Cardiac muscle cell (in vitro differentiated cells and primary cell): Measurements from ENCODE around the gene C5orf58. TPM values are rescaled to one million over a fixed set of nuclear protein-coding genes. Genes with fewer than 3 reads are reported as not detected.

ENCODE experiments used
- DNase-seq, 2 donors: peaks; one replicate each; pipeline versions ENCODE4 v3.0.0 to v3.0.0-alpha.2; 2010 to 2017; ENCODE audit warnings: low read depth in 1 of 2, low spot score in 1 of 2
- H3K27ac ChIP-seq: fragments of 200-600 bp; sonication (generic); 2 replicates; pipeline ENCODE4 v1.5.1; 2016
- H3K27me3 ChIP-seq: fragments of 200-600 bp; sonication (generic); 2 replicates; pipeline ENCODE4 v1.6.0; 2016; ENCODE audit warnings: control low read depth
- H3K36me3 ChIP-seq: fragments of 200-600 bp; sonication (generic); 2 replicates; pipeline ENCODE4 v1.5.1; 2016; ENCODE audit warnings: control low read depth
- H3K4me1 ChIP-seq: fragments of 200-600 bp; sonication (generic); 2 replicates; pipeline ENCODE4 v1.8.1; 2017; ENCODE audit warnings: low read depth, mild to moderate bottlenecking, mixed run types
- H3K4me3 ChIP-seq: fragments of 200-600 bp; sonication (generic); 2 replicates; pipeline ENCODE4 v1.5.1; 2016; ENCODE audit warnings: mild to moderate bottlenecking
- H3K9me3 ChIP-seq: fragments of 200-600 bp; sonication (generic); 2 replicates; pipeline ENCODE4 v1.5.1; 2017; ENCODE audit warnings: low read depth, mild to moderate bottlenecking, control low read depth
- CTCF ChIP-seq: IDR thresholded peaks from 2 replicates; pipeline ENCODE4 v1.5.1; 2012; ENCODE audit warnings: low read depth, mild to moderate bottlenecking, low read length
- polyA plus RNA-seq: library from polyadenylated mRNA; unstranded; fragments of >200 nt; fragmentation: Nextera tagmentation; extraction: Ambion mirVana; gene quantifications from 2 replicates; pipeline ENCODE4 v1.2.1, GENCODE V29; 2016
- total RNA-seq: library from RNA; depleted of rRNA; stranded (reverse); fragments of >200 nt; gene quantifications from 2 replicates; pipeline ENCODE4 v1.2.3, GENCODE V29; 2016

C5orf58 gene
- total and polyA plus RNA-seq, 2 experiments from 2014 or later: not detected

- H3K4me1 ChIP-seq: no peaks in the 10 kb centered on the region
- H3K4me3 ChIP-seq: no peak overlapping the region
- H3K27me3 ChIP-seq: no peaks in the 10 kb centered on the region
- TF ChIP-seq CTCF: no peak
- H3K9me3 ChIP-seq: no peaks in the 10 kb centered on the region
- no peaks in the 10 kb centered on the region for H3K36me3 ChIP-seq
- peak in 1 of 2 donors; percentile 61 for DNase-seq
- H3K27ac ChIP-seq: no peak overlapping the region
Measured at GRCh38 chr5:170223360-170223759, 9.4 kb upstream of the C5orf58 start.

DNA sequence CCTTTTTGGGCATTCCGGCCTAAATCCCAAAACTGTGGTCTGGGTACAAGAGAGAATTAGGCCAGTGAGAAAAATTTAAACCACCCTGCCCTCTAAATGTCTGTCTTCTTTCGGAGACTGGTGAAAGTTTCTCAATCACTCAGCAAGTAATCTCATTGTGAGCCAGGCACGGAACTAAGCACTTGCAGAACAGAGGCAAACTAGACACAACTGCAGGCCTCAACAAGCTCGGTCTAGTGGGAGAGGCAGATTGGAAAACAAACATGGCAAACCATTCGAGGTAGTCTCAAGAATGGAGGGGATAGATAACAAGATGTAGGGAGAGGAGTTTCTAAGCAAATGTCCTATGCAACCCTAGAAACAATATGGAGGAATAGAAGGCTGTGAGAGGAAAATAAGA lies 8.9 kb upstream of the C5orf58 start:
- Histone ChIP-seq H3K4me1 (no peaks in the 10 kb centered on the region), H3K27ac (no peak overlapping the region), H3K9me3 (no peaks in the 10 kb centered on the region), H3K36me3 (no peaks in the 10 kb centered on the region), H3K27me3 (no peaks in the 10 kb centered on the region), H3K4me3 (no peak overlapping the region)
- TF ChIP-seq CTCF: no peak
- peak in 1 of 2 donors; percentile 38 for DNase-seq

- Histone ChIP-seq H3K4me3 (no peak overlapping the region), H3K4me1 (no peaks in the 10 kb centered on the region), H3K27ac (no peak overlapping the region), H3K27me3 (no peaks in the 10 kb centered on the region), H3K36me3 (no peaks in the 10 kb centered on the region), H3K9me3 (no peaks in the 10 kb centered on the region)
- TF ChIP-seq CTCF: peak; percentile 79
- DNase-seq: peak; percentile 77 to 79
Measured at GRCh38 chr5:170225326-170226128, 7.3 kb upstream of the C5orf58 start.

DNA sequence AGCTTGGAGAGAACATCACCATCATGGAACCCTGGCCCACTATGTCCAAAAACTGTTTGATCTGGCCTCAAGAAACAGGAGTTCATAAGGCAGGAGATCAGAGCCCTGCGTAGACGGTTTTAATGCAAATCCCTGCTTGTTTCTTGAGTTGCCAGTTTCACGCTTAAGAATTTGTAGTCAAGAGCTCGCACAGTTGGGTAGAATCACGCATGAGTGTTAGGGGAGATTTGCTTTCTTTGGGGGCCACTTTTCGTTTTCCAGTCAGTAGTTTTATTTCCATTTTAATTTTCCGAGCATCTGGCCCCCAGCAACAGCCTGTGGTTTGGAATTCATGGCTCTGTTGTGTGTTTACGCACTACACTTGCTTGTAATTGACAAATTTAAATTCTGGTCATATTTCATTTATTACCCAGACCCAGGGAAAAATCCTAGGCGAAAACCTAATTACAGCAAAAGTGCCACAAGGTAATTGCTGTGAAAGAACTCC lies 6.6 kb upstream of the C5orf58 start:
- TF ChIP-seq CTCF: no peak
- no peak for DNase-seq
- Histone ChIP-seq H3K27me3 (no peaks in the 10 kb centered on the region), H3K4me3 (no peak overlapping the region), H3K27ac (no peak overlapping the region), H3K36me3 (no peaks in the 10 kb centered on the region), H3K4me1 (no peaks in the 10 kb centered on the region), H3K9me3 (no peaks in the 10 kb centered on the region)

GRCh38 chr5:170226661-170227060 lies 6.1 kb upstream of the C5orf58 start:
- no peak overlapping the region for H3K27ac ChIP-seq
- H3K4me3 ChIP-seq: no peak overlapping the region
- H3K4me1 ChIP-seq: no peaks in the 10 kb centered on the region
- DNase-seq: no peak
- H3K9me3 ChIP-seq: no peaks in the 10 kb centered on the region
- no peaks in the 10 kb centered on the region for H3K36me3 ChIP-seq
- H3K27me3 ChIP-seq: no peaks in the 10 kb centered on the region
- TF ChIP-seq CTCF: no peak
